ENCODE data around the gene SUFU.

DNA sequence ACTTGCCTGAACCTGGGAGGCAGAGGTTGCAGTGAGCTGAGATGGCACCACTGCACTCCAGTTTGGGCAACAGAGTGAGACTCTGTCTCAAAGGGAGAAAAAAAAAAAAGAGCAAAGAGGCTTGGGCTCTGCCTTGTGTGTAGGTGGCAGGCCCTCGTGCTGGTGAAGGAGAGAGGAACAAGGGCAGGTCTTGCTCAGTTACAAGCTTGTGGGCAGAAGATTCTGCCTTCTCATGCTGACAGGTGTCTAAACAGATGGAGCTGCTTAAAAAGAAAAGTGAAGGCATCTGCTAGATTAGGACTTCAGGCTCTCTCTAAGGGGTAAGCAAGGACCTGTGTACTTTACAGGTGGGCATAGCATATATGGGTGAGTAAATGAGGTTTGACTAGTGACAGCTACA is 75.0 kb downstream of the SUFU start:
- TF ChIP-seq POLR2A (IDR thresholded peaks at IDR 0.05; ENCODE audit: low read depth, low read length) = no peak
- TF ChIP-seq, protein P1, sequence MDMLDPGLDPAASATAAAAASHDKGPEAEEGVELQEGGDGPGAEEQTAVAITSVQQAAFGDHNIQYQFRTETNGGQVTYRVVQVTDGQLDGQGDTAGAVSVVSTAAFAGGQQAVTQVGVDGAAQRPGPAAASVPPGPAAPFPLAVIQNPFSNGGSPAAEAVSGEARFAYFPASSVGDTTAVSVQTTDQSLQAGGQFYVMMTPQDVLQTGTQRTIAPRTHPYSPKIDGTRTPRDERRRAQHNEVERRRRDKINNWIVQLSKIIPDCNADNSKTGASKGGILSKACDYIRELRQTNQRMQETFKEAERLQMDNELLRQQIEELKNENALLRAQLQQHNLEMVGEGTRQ (IDR thresholded peaks at IDR 0.05; ENCODE audit: low read depth, low read length) = no peak
- TF ChIP-seq MAFK (IDR thresholded peaks at IDR 0.05; ENCODE audit: low read depth, low read length) = no peak
- TF ChIP-seq, protein P2, sequence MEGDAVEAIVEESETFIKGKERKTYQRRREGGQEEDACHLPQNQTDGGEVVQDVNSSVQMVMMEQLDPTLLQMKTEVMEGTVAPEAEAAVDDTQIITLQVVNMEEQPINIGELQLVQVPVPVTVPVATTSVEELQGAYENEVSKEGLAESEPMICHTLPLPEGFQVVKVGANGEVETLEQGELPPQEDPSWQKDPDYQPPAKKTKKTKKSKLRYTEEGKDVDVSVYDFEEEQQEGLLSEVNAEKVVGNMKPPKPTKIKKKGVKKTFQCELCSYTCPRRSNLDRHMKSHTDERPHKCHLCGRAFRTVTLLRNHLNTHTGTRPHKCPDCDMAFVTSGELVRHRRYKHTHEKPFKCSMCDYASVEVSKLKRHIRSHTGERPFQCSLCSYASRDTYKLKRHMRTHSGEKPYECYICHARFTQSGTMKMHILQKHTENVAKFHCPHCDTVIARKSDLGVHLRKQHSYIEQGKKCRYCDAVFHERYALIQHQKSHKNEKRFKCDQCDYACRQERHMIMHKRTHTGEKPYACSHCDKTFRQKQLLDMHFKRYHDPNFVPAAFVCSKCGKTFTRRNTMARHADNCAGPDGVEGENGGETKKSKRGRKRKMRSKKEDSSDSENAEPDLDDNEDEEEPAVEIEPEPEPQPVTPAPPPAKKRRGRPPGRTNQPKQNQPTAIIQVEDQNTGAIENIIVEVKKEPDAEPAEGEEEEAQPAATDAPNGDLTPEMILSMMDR (conservative IDR thresholded peaks at IDR 0.05; ENCODE audit: low read depth, low read length) = no peak
- TF ChIP-seq RFX5 (IDR thresholded peaks at IDR 0.05; ENCODE audit: low read depth, low read length) = no peak
- TF ChIP-seq MXI1 (IDR thresholded peaks at IDR 0.05; ENCODE audit: borderline replicate concordance, low read depth, low read length) = no peak

Data from IMR-90 (cell line).